Activated naive CD4-positive, alpha-beta T cell treated with anti-CD3 and anti-CD28 coated beads, Interleukin-2, amount 50 U/mL, for 24 hours (primary cell): ENCODE results near the gene CDH13.

ENCODE experiments used
- H3K27ac Mint-ChIP-seq: one replicate; pipeline ENCODE4 v1.8.0; 2021; ENCODE audit warnings: mild to moderate bottlenecking, mixed read lengths
- H3K27me3 Mint-ChIP-seq: one replicate; pipeline ENCODE4 v1.8.0; 2021; ENCODE audit warnings: mixed read lengths
- H3K36me3 Mint-ChIP-seq: one replicate; pipeline ENCODE4 v1.8.0; 2021; ENCODE audit warnings: mixed read lengths
- H3K4me1 Mint-ChIP-seq: one replicate; pipeline ENCODE4 v1.8.0; 2021; ENCODE audit warnings: mixed read lengths
- H3K4me3 Mint-ChIP-seq: one replicate; pipeline ENCODE4 v1.8.0; 2021; ENCODE audit warnings: mild to moderate bottlenecking, mixed read lengths
- H3K9me3 Mint-ChIP-seq: one replicate; pipeline ENCODE4 v1.8.0; 2021; ENCODE audit warnings: mixed read lengths

The CDH13 gene

DNA sequence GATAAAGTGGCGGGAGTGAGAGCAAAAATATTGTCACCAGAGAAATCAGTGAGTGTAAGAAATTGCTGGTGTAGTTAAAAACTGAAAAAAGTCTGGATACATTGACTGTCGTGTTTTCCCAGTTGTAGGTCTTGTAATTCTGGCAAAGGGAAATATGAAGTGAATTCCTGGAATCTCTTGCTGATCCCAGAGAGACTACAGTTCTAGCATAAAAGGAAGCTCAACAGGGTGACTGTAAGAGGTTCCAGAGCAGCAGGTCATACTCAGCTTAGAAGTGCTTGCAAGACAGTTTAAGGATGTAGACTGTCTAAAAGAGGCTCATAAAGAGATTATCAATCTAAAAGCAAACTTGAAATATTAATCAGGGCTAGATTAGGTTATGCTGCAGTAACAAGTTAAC, 890.2 kb downstream of the CDH13 start:
- H3K36me3 Mint-ChIP-seq: no peaks in the 10 kb centered on the region
- no peaks in the 10 kb centered on the region for H3K27me3 Mint-ChIP-seq
- peaks cover 5% of the 10 kb centered on the region for H3K9me3 Mint-ChIP-seq

GRCh38 chr16:83517398-83517797, 890.6 kb downstream of the CDH13 start:
- no peak overlapping the region for H3K4me3 Mint-ChIP-seq
- no peaks in the 10 kb centered on the region for H3K4me1 Mint-ChIP-seq
- H3K27me3 Mint-ChIP-seq: no peaks in the 10 kb centered on the region
- H3K9me3 Mint-ChIP-seq: peaks cover 5% of the 10 kb centered on the region
- no peaks in the 10 kb centered on the region for H3K36me3 Mint-ChIP-seq
- no peak overlapping the region for H3K27ac Mint-ChIP-seq

More for the DNA sequence above, 890.2 kb downstream of the CDH13 start:
- H3K4me3 Mint-ChIP-seq: no peak overlapping the region
- no peaks in the 10 kb centered on the region for H3K4me1 Mint-ChIP-seq
- no peak overlapping the region for H3K27ac Mint-ChIP-seq

- Mint-ChIP-seq H3K27ac (no peak overlapping the region), H3K4me1 (no peaks in the 10 kb centered on the region), H3K4me3 (no peak overlapping the region), H3K36me3 (no peaks in the 10 kb centered on the region), H3K27me3 (no peaks in the 10 kb centered on the region), H3K9me3 (peaks cover 5% of the 10 kb centered on the region)
These were observed 893.8 kb downstream of the CDH13 start for GRCh38 chr16:83520596-83520995.

GRCh38 chr16:83530293-83530692, 903.5 kb downstream of the CDH13 start:
- Mint-ChIP-seq H3K4me1 (no peaks in the 10 kb centered on the region), H3K4me3 (no peak overlapping the region), H3K9me3 (no peaks in the 10 kb centered on the region), H3K36me3 (no peaks in the 10 kb centered on the region), H3K27me3 (no peaks in the 10 kb centered on the region), H3K27ac (no peak overlapping the region)

DNA sequence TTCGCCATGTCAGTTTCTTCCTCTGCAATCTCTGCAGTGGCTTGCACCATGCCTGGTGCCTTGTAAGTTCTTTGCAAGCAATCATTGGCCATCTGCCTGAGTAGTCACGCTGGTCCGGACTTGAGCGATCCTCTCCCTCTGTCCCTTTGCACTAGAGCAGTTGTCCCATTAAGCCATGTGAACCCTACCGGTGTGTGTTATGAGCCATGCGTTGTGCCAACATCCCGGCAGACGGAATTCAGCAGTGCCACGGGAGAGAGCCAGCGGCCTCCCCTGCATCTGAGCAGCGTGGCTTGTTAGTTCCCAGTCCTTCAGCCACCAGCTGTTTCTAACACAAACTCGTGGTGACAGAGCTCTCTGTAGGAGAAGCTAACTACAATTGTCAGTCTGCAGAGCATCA, 905.9 kb downstream of the CDH13 start:
- H3K4me3 Mint-ChIP-seq: no peak overlapping the region
- no peaks in the 10 kb centered on the region for H3K9me3 Mint-ChIP-seq
- no peaks in the 10 kb centered on the region for H3K36me3 Mint-ChIP-seq
- no peaks in the 10 kb centered on the region for H3K4me1 Mint-ChIP-seq
- H3K27ac Mint-ChIP-seq: no peak overlapping the region
- H3K27me3 Mint-ChIP-seq: no peaks in the 10 kb centered on the region

GRCh38 chr16:83533193-83533592, 906.4 kb downstream of the CDH13 start:
- H3K27me3 Mint-ChIP-seq: no peaks in the 10 kb centered on the region
- H3K27ac Mint-ChIP-seq: no peak overlapping the region
- no peaks in the 10 kb centered on the region for H3K9me3 Mint-ChIP-seq
- H3K4me1 Mint-ChIP-seq: no peaks in the 10 kb centered on the region
- H3K36me3 Mint-ChIP-seq: no peaks in the 10 kb centered on the region
- H3K4me3 Mint-ChIP-seq: no peak overlapping the region

DNA sequence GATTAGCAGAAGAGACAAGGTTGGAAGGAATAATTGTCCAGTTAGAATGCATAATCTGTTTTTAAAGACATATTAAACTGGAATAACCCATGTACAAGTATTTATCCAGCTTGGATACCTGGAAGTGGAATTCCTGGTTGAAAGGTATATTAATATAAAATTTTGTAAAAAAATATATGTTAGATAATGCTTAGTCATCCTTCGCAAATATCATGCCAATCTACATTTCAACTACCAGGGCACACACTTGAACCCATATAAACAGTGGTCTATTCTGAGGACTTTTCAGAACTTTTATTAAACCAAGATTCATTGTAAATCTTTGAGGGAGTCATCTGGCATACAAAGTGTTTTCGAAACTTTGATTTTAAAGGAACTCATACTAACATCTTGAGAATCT, 911.9 kb downstream of the CDH13 start:
- Mint-ChIP-seq H3K9me3 (no peaks in the 10 kb centered on the region), H3K27me3 (no peaks in the 10 kb centered on the region), H3K27ac (no peak overlapping the region), H3K4me3 (no peak overlapping the region), H3K36me3 (no peaks in the 10 kb centered on the region), H3K4me1 (no peaks in the 10 kb centered on the region)

- Mint-ChIP-seq H3K4me1 (no peaks in the 10 kb centered on the region), H3K27ac (no peak overlapping the region), H3K4me3 (no peak overlapping the region), H3K36me3 (no peaks in the 10 kb centered on the region), H3K9me3 (no peaks in the 10 kb centered on the region), H3K27me3 (no peaks in the 10 kb centered on the region)
These were observed 913.1 kb downstream of the CDH13 start for GRCh38 chr16:83539736-83540490.

DNA sequence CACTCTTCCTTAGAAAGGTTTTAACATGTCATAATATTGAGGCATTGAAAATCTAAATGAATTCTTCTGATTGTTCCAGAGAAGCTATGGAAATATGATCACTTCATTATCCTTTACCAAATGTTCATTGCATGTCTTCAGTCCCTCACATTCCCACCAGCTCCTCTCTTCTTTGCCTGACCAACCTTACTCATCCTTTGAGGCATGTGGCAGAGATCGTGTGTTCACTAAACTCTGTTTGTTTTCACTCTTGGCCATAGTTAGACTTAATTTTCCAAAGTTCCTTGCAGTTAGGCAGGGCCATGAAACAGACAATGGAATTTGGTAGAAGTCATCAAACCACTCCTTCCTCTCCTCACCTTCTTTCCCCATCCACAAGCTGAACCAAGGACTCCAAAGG, 914.5 kb downstream of the CDH13 start:
- Mint-ChIP-seq H3K9me3 (no peaks in the 10 kb centered on the region), H3K27ac (no peak overlapping the region), H3K36me3 (no peaks in the 10 kb centered on the region), H3K4me3 (no peak overlapping the region), H3K27me3 (no peaks in the 10 kb centered on the region), H3K4me1 (no peaks in the 10 kb centered on the region)

DNA sequence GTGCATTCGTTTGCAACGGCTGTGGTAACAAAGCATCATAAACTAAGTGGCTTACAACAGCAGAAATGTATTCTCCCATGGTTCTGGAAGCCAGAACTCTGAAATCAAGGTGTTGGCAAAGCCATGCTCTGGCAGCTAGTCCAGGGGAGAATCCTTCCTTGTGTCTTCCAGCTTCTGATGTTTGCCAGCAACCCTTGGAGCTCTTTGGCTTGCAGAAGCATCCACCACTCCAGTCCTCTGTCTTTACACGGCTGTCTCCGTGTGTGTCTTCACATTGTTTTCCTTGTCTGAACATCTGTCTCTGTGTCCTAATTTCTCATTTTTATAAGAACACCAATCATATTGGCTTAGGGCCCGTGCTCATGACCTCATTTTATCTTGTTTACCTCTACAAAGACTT, 915.7 kb downstream of the CDH13 start:
- no peak overlapping the region for H3K4me3 Mint-ChIP-seq
- no peaks in the 10 kb centered on the region for H3K9me3 Mint-ChIP-seq
- H3K4me1 Mint-ChIP-seq: no peaks in the 10 kb centered on the region
- H3K27ac Mint-ChIP-seq: no peak overlapping the region
- no peaks in the 10 kb centered on the region for H3K27me3 Mint-ChIP-seq
- H3K36me3 Mint-ChIP-seq: no peaks in the 10 kb centered on the region

DNA sequence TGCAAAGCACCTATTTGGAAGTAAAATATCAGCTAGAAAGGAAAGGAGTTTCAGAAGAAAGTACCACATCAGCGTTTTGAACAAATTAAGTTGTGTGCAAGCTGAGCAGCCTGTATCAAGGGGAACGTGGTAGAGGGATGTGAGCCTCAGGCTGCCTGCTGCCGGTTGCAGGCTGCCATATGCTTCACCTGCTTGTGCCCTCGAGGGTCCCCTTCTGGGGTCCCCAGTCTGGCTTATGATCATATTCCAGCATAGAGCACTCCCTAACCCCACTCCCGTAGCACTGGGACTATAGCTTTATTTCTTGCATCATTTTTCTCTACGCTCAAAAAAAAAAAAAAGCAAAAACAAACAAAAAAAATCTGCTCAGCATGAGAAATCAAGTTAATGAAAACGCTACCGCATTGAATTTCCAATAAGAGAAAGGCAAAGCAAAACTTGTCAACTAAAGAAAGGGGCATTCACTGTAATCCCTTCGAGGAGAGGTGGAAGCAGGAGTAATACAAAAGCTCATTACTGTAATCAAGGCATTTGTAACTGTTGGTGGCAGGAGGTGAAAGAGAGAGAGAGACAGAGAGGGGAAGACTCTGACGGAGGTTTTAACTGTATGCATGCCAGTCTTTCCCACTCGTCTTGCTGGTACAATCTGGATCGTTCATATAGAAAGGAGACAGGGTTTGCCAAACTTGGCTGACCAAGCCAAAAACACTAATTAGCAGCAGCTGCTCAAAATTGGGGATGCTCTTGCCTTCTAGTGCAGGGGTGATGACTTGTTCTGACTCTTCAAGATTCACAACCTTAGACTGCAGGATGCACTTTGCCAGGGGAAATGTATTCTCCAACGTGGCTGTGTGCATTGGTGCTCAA, 922.8 kb downstream of the CDH13 start:
- no peak overlapping the region for H3K27ac Mint-ChIP-seq
- no peak overlapping the region for H3K4me3 Mint-ChIP-seq
- H3K27me3 Mint-ChIP-seq: no peaks in the 10 kb centered on the region
- no peaks in the 10 kb centered on the region for H3K9me3 Mint-ChIP-seq
- H3K36me3 Mint-ChIP-seq: no peaks in the 10 kb centered on the region
- no peaks in the 10 kb centered on the region for H3K4me1 Mint-ChIP-seq

GRCh38 chr16:83550183-83550569, 923.4 kb downstream of the CDH13 start:
- H3K4me1 Mint-ChIP-seq: no peaks in the 10 kb centered on the region
- H3K4me3 Mint-ChIP-seq: no peak overlapping the region
- H3K9me3 Mint-ChIP-seq: no peaks in the 10 kb centered on the region
- H3K27ac Mint-ChIP-seq: no peak overlapping the region
- H3K36me3 Mint-ChIP-seq: no peaks in the 10 kb centered on the region
- H3K27me3 Mint-ChIP-seq: no peaks in the 10 kb centered on the region

DNA sequence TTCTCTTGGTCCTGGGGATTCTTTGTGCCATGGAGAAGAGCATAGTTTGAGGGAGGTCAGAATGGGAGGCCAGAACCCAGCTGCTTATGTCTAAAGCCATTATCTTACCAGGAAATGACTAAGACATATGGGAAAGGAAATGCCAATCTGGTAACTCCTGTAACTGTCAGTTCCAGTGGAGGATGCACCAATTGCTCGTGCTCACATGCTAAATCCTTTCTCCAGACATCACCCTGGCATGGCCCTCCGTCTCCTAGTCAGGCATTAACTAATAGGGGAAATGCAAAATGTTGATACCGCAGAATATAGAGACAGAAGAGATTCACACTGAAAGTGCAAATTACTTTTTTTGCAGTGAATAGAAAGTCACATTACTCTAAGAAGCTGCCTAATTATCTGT, 925.5 kb downstream of the CDH13 start:
- no peaks in the 10 kb centered on the region for H3K9me3 Mint-ChIP-seq
- H3K27ac Mint-ChIP-seq: no peak overlapping the region
- no peaks in the 10 kb centered on the region for H3K36me3 Mint-ChIP-seq
- H3K4me1 Mint-ChIP-seq: no peaks in the 10 kb centered on the region
- no peaks in the 10 kb centered on the region for H3K27me3 Mint-ChIP-seq
- H3K4me3 Mint-ChIP-seq: no peak overlapping the region

DNA sequence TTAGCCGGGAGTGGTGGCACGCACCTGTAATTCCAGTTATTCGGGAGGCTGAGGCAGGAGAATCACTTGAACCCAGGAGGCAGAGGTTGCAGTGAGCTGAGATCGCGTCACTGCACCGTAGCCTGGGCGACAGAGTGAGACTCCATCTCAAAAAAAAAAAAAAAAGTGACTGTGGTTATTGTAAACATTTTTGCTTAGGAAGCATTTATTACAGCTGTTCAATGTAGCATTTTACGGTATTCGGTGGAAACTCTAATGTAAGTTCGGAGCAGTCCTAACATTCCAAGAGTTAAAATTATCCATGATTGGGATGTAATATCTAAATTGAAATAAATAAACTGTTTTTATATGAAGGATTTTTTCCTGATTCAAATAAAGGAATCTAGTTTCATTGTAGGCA, 926.2 kb downstream of the CDH13 start:
- no peak overlapping the region for H3K4me3 Mint-ChIP-seq
- H3K36me3 Mint-ChIP-seq: no peaks in the 10 kb centered on the region
- H3K27me3 Mint-ChIP-seq: no peaks in the 10 kb centered on the region
- no peak overlapping the region for H3K27ac Mint-ChIP-seq
- no peaks in the 10 kb centered on the region for H3K4me1 Mint-ChIP-seq
- no peaks in the 10 kb centered on the region for H3K9me3 Mint-ChIP-seq

- H3K4me3 Mint-ChIP-seq: no peak overlapping the region
- H3K4me1 Mint-ChIP-seq: no peaks in the 10 kb centered on the region
- no peaks in the 10 kb centered on the region for H3K36me3 Mint-ChIP-seq
- no peak overlapping the region for H3K27ac Mint-ChIP-seq
- no peaks in the 10 kb centered on the region for H3K9me3 Mint-ChIP-seq
- no peaks in the 10 kb centered on the region for H3K27me3 Mint-ChIP-seq
These were observed 927.3 kb downstream of the CDH13 start for GRCh38 chr16:83554096-83554495.

DNA sequence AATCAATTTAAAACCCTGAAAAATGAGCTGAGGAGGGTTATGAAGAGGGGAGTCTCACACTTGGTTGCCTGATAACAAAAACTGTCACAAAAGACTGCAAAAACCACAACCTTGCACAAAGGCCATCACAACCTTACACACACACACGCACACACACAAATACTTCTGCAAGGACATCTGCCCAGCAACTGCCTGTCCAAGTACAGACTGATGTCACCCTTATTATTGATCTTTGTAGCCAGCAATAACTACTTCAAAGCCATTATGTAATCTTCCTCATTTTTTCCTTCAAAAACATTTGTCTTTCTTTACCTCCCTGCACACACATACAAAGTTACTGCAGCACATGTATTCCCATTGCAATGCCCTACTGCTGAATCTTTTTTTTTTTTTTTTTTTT, 927.8 kb downstream of the CDH13 start:
- Mint-ChIP-seq H3K27ac (no peak overlapping the region), H3K4me3 (no peak overlapping the region), H3K36me3 (no peaks in the 10 kb centered on the region), H3K27me3 (peaks cover 1% of the 10 kb centered on the region), H3K4me1 (no peaks in the 10 kb centered on the region), H3K9me3 (no peaks in the 10 kb centered on the region)
